Measurements from ENCODE around the gene RASSF8. TPM values are rescaled to one million over a fixed set of nuclear protein-coding genes. Genes with fewer than 3 reads are reported as not detected.

Gene RASSF8
- total and polyA plus RNA-seq, 2 of the 8 experiments (the other 6 are each of a cell fraction or from before 2014, with no cell fraction given): 6.4 to 46.7 TPM

- H2BK12ac ChIP-seq (ENCODE audit: low read depth, low read length): no peak overlapping the region
- no peaks in the 10 kb centered on the region for H3K79me1 ChIP-seq (ENCODE audit: low read depth, low read length)
- no peaks in the 10 kb centered on the region for H3K23me2 ChIP-seq (ENCODE audit: low read depth, low read length)
- ChIA-PET POLR2A (ENCODE audit: partially characterized antibody) (no interaction called here), CTCF (ENCODE audit: partially characterized antibody) (interaction anchor here (0.8 to 2.4 kb wide), 2 partner anchors 9 to 103 kb away, joined by 3 to 5 read pairs; no protein-coding TSS in a partner anchor)
- no peaks in the 10 kb centered on the region for H4K20me1 ChIP-seq (replicated peaks in 1 of 2; ENCODE audit: control insufficient read depth in 1 of 2, insufficient read depth in 2 of 2, low read length in 2 of 2)
- no peak overlapping the region for H4K5ac ChIP-seq (ENCODE audit: insufficient read length, low read depth, low read length)
- no peak overlapping the region for H3K9ac ChIP-seq (replicated peaks in 1 of 4; ENCODE audit: extremely low read depth in 1 of 4, low read depth in 3 of 4, low read length in 3 of 4)
- 90% methylated on average over 2 of the region's 2 CpGs; no CpG with 5 or more reads in 1 of the 2 experiments for WGBS, 2 experiments (ENCODE audit: extremely low coverage in 1 of 2, insufficient coverage in 1 of 2, insufficient read length in 1 of 2, insufficient replicate concordance in 2 of 2, low coverage in 1 of 2, low lambda C conversion rate in 2 of 2, missing lambda C conversion rate in 1 of 2)
- H3K23ac ChIP-seq (ENCODE audit: insufficient read length): no peak overlapping the region
- no peak overlapping the region for H3K4ac ChIP-seq (replicated peaks; ENCODE audit: insufficient read length, low read depth, low read length)
- no peak overlapping the region for H2AK5ac ChIP-seq (ENCODE audit: low read depth, low read length)
- no peak overlapping the region for H2BK5ac ChIP-seq (ENCODE audit: low read depth, low read length)
- no peak overlapping the region for H4K8ac ChIP-seq (ENCODE audit: extremely low read depth, insufficient read depth, low read length)
- no peaks in the 10 kb centered on the region for H3K4me1 ChIP-seq (replicated peaks in 1 of 4; ENCODE audit: control insufficient read depth in 3 of 4, insufficient read depth in 4 of 4, low read length in 3 of 4)
- no peak overlapping the region for H3K56ac ChIP-seq (replicated peaks; ENCODE audit: insufficient read length, low read depth, low read length)
- H2AFZ ChIP-seq (ENCODE audit: low read length): no peak overlapping the region
- FAIRE-seq: no peak
- no peak overlapping the region for H4K91ac ChIP-seq (replicated peaks; ENCODE audit: insufficient read length, low read length)
- no peak overlapping the region for H3K14ac ChIP-seq (ENCODE audit: insufficient read length)
- no peaks in the 10 kb centered on the region for H3K36me3 ChIP-seq (ENCODE audit: control insufficient read depth in 2 of 4, insufficient read depth in 4 of 4, low read length in 3 of 4)
- no peaks in the 10 kb centered on the region for H3K27me3 ChIP-seq (replicated peaks in 1 of 4; ENCODE audit: control insufficient read depth in 3 of 4, extremely low read depth in 1 of 4, insufficient read depth in 3 of 4, low read length in 3 of 4)
- H3K79me2 ChIP-seq (ENCODE audit: control insufficient read depth in 1 of 2, insufficient read depth in 2 of 2, low read length in 2 of 2): no peaks in the 10 kb centered on the region
- no peak overlapping the region for H3K4me2 ChIP-seq (ENCODE audit: insufficient read depth in 1 of 2, low read depth in 2 of 2, low read length in 2 of 2)
- H3K27ac ChIP-seq (ENCODE audit: low read depth, low read length): no peak overlapping the region
- H2BK15ac ChIP-seq (ENCODE audit: low read length): no peak overlapping the region
- no peaks in the 10 kb centered on the region for H3K9me3 ChIP-seq (ENCODE audit: insufficient read depth in 2 of 2, low read depth in 1 of 2, low read length in 1 of 2)
- TF ChIP-seq HDAC2 (IDR thresholded peaks at IDR 0.05; ENCODE audit: borderline replicate concordance in 1 of 2, low read depth in 2 of 2, low read length in 2 of 2) (no peak), POLR2AphosphoS5 (IDR thresholded peaks at IDR 0.05; ENCODE audit: low read depth, low read length) (no peak), TBP (IDR thresholded peaks at IDR 0.05; ENCODE audit: low read depth, low read length) (no peak)
- H2BK120ac ChIP-seq (replicated peaks; ENCODE audit: low read depth, low read length): no peak overlapping the region
- no peak overlapping the region for H3K18ac ChIP-seq (ENCODE audit: extremely low read depth, low read length)
- no peak overlapping the region for H3K4me3 ChIP-seq (ENCODE audit: extremely low read depth in 1 of 4, insufficient read depth in 2 of 4, low read depth in 3 of 4, low read length in 4 of 4)
- DNase-seq (ENCODE audit: low read depth in 1 of 2, low spot score in 2 of 2): no peak
- no peak overlapping the region for H2BK20ac ChIP-seq (ENCODE audit: low read length)
Observed at GRCh38 chr12:25914551-25914950, 43.9 kb upstream of the RASSF8 start.
